ENCODE measurements around the gene FOXA2.

FOXA2 gene

DNA sequence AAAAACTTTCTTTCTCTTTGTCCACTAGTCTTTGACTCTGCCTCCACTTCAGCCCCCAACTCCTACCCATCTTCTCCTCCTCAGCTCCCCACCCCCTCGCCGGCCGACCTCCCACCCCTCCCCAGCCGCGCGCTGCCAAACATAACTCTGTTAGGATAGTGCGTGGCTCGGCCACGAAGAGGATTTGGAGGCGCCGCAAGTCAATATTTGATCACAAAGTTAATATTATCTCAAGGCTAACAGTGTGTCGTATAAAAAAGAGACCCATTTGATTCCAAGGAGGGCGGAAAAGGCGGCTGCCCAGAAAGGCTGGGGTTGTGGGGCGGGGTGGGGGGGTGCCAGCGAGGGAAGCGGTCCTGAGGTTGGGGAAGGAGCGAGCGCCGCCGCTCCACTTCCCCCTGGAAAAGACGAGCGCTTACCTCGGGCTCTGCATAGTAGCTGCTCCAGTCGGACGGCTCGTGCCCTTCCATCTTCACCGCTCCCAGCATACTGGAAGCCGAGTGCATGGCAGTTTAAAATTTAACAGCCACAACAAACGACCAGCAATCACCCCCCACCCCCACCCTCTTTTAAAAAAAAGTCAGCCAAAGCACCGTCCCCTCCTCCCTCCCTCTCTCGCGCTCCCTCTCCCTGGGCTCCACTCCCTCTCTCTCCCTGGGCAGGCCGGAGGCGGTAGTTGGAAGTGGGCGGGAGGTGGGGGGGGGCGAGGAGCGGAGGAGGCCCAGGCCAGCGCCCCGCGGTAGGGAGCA is 425 bp downstream of the FOXA2 start:
- DNase-seq = no peak

- DNase-seq = no peak
These were observed 1.2 kb downstream of the FOXA2 start for GRCh38 chr20:22582964-22583772.

GRCh38 chr20:22582386-22582963 is 1.9 kb downstream of the FOXA2 start:
- DNase-seq = no peak

DNA sequence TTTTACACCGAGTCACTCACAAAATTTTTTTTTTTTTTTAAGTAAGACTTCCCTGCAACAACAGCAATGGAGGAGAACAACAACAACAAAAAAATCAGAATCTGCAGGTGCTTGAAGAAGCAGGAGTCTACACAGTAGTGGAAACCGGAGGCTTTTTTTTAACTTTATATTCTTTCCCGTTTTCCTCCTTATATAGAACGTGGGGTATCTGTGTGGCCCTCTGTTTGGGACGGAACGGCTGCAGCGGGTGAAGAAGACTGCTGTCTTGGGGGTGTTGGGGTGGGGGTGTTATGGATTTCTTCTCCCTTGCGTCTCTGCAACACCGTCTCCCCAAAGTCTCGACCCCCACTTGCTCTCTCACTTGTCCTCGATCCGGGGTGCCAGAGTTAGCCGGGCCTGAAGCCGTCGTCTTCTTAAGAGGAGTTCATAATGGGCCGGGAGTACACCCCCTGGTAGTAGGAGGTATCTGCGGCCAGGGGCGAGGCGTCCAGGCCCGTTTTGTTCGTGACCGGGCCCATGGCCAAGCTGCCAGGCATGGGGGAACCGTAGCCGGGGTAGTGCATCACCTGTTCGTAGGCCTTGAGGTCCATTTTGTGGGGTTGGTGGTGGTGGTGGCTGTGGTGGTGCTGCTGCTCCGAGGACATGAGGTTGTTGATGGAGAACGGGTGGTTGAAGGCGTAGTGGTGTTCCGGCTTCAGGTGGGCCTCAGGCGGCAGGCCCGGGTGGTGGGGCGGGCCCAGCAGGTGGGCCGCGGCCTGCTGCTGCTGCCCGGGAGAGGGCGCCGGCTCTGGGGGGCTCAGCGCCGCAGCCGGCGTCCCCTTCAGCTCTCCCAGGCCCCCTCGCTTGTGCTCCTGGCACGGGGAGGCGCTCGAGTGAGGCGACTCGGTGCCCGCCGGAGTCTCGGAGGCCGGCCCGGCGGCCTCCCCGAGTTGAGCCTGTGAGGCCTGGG is 2.7 kb downstream of the FOXA2 start:
- no peak for DNase-seq

GRCh38 chr20:22579711-22580697 is 4.4 kb downstream of the FOXA2 start:
- DNase-seq = no peak

DNA sequence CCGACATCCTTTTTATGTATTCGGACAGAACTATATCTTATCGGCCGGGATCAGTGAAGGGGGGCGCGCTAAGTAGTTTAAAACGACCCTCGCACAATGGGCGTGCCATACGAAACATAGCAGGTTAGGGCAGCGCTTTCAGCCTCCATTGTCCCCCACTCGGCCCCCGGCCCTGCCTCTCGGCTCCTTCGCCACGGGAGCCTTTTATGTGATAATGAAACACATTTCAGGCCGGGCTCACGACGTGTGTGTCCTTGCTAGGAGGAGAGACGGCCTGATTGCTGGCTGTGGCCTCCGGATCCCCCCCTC is 5.3 kb downstream of the FOXA2 start:
- no peak for DNase-seq

DNA sequence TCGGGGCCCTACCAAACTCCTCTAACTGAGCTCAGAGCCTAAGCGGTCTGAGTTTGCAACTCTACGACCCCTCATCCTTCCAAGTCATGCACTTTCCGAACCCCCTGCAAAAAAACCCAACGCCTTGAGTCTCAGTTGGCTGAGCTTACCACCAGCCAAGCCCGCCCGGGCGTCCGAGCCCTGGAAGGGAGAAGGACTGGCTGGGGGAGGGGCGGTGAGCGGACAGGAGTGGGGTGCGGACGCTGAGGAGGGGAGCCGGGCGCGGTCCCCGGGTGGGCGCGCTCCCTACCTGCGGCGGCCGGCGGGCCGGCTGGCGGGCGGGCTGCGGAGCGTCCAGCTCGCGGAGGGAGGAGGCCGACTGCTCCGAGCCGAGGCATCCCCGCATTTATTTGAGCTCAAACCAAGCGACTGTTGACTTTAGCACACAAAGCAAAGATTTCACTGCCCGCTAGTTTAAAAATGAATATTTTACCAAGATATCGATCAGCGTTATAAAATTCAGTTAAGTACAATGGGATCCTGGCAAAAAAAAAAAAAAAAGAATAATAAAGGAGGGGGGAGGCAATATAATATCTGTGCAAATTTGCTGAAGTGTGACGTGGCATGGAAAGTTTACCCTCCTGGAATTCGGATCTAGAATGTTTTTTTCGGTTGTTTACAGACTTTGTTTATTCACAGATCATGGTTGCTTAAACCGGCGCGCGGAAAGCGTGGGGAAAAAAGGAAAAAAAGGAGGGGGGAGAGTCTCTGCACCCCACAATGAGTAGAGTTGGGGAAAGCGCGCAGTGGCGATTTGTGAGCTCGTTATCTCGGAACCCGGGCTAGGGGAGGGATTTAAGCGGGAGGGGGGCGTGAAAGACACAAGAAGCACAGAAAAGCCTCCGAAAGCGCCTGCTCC is 5.9 kb downstream of the FOXA2 start:
- no peak for DNase-seq

DNA sequence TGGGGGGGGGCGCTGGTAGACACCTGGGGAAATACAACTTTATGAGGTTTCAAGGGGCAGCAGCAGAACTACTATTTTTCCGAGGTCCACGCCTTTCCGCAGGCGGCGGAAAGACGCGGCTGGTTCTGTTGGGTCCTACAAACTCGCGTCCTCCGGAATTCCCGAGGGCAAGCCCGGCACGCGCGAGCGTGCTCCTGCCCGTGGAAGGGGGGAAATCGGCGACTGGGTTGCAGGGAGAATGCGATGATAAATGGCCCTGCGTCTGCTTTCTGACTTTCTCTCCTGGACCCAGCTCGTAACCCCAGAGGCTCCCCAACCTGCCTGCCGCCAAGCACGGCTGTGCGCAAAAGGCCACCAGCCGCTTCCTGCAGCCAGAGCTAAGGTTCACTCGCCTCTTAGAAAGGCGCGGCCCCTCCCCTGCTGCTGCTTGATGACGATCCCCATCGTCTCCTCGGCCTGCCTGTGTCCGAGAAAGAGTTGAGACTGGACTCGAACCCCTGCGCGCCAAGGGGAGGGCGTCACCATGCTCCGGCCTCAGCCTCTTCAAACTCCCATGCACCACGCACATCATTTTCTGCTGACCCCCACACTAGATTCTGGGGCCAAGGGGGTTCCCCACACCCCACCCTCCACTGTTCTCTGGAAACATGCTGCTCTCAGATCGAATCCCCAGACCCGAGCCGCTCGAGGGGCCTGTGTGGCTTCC is 6.7 kb downstream of the FOXA2 start:
- no peak for DNase-seq

DNA sequence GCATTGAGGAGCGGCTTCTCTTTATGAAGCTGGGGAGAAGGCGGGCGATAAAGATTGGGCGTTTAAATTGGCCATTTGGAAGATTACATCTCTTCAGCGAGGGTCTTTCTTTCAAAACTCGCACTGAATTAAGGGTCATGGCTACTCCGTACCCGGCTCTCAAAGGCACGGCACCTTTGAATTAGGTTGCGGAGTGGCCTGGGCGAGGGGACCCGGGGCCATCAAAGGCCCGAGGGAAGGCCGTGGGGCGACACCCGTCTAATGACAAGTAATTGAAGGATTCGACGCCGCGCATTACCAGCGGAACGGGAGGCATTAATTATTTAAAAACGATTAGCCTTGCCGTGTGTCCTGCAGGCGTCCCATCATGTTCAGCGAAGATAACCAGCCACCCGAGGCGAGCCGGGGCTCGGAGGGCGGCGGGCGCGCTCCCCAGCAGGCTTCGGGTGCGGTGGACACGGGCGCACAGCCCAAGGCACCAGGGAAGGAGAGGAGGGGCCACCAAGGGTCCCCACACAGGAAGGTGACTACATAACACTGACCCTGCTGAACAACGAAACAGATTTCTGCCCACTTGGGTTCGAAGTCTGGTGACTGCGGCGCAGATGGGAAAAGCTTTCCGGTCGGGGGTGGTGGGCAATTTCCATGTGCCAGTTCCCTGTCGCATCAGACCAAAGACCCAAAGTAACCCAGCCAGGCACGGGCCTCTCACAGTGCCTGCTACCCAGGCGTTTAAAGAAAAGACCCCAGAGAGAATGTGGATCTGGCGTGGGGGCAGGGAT is 7.4 kb downstream of the FOXA2 start:
- no peak for DNase-seq

DNA sequence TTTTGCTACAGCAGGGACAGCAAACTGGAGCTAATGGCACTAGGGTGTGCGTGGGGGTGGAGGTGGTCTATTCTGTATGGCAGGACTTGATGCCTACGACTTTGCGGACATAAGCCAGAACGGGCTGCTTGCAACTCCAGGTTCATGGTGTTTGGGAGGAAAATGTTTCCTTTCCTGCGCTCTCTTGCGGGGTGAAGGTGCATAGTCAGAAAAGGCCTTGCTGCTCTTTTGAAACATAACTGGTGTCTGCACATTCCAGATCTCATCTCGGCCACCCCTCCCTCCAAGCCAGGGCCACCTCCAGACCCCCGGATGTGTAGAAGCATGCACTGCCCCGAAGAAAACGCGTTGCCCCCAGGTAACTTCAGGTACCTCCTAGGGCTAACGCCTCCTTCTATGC is 8.1 kb downstream of the FOXA2 start:
- DNase-seq = no peak

DNA sequence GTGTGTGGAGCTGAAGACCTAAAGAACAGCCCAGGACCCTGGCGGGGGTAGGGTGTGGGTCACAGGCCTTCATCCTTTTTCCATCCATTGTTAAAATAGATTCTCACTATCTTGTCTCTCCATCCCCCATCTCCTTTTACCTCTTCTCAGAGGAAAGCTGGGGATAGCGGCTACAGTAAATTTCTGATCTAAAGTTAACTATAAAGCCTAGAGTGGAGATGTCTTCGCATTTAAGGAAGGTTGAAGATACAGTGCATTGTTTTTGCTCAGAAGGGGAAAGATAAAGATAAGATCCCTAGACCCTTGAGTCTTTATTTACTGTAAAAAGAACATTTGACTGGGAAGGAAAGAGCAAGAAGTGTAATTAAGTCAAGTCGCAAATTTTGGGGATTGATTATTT is 8.6 kb downstream of the FOXA2 start:
- no peak for DNase-seq

DNA sequence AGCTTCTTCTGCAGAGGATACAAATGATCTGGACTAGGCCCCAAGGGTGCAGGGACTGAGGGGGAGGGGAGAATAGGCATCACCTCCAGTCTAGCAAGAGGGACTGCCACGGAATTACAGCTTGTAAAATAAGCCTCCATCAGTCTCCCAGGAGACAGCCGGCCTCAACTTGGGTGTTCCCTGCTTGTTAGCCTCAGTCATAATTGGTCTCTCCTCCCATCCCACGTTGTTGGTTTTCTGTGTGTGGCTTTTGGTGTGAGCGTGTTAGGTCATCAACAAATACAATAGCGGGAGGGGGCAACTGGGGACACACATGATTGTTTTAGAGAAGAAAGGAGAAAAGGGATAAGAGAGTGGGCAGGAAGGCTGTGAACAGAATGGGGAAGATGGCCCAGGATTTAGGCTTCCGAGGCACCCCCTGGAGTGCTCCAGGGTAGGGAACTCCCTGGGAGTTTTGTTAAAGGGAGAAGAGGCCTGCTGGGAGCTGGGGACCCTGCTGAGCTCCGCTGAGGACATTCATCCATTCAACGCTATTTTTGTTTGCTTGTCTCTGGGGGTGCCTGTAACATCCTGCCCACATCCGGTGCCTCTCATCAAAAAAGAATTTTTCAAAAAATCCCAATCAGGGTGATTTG is 9.2 kb downstream of the FOXA2 start:
- no peak for DNase-seq

DNA sequence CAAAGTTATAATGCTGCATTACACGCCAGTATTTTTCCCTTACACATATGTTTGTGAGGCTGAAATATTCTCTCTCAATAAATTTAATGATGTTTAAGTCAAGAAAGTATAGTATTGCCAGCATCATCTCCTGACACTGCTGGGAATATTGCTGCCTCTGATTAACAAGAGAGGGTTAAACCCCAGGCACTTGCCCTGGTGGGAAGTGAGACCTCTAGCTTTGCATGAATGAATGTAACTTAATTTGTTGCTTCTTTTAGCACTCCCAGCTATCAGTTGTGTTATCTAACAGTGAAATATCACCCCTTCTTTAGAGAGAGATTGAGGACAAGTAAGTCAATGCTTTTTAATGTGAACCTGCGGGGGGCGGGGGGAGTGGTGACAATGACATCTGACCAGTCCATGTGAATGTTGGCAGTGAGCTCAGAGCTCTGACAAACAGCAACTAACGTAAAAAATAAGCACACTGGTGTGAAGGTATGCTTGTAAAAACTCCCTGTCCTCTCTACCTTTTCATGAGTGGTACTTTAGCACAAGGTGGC is 9.8 kb downstream of the FOXA2 start:
- DNase-seq = no peak

GRCh38 chr20:22572491-22572890 is 11.9 kb downstream of the FOXA2 start:
- DNase-seq = no peak

- no peak for DNase-seq
These were observed 12.3 kb downstream of the FOXA2 start for GRCh38 chr20:22572023-22572422.

GRCh38 chr20:22569353-22569752 is 15.0 kb downstream of the FOXA2 start:
- DNase-seq = no peak

DNA sequence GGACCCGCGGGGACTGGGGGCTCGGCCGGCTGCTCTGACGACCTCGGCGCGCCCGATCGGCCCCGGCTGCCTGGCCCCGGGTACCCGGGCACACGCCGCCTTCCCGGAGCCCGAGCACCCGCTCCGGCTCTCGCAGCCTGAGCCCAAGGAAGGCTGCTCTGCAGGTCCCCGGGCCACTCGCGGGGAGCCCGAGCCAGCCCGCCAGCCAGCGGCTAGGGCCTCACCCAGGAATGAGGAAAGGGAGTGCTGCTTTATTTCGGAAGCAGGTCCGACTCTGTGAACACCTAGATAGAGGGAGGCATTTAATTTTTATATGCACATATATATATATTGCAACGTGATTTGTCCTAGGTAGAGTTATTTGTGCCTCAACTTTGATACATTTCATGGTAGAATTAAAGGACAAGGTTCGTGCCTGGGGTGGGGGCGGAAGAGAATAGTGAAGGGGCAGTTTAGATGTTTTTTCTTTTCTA is 15.5 kb downstream of the FOXA2 start:
- no peak for DNase-seq

Measured in hematopoietic multipotent progenitor cell treated with erythropoietin and hydrocortisone succinate and interleukin-3 and kit ligand, for 6 days (in vitro differentiated cells).